HG03064 (cell line): ENCODE data around the gene SEMA4D.
"Not testable (repeated sequence)": the region's sequence is repeated elsewhere in the genome, so short reads cannot be mapped to it uniquely, and the experiment has no call there.

Source experiments
- ATAC-seq: cut with Tn5 transposase; IDR thresholded peaks from one replicate; pipeline ENCODE4 v1.9.1; 2021; ENCODE audit warnings: low read depth; ENCODE audit not compliant: unreplicated experiment

Gene SEMA4D

DNA sequence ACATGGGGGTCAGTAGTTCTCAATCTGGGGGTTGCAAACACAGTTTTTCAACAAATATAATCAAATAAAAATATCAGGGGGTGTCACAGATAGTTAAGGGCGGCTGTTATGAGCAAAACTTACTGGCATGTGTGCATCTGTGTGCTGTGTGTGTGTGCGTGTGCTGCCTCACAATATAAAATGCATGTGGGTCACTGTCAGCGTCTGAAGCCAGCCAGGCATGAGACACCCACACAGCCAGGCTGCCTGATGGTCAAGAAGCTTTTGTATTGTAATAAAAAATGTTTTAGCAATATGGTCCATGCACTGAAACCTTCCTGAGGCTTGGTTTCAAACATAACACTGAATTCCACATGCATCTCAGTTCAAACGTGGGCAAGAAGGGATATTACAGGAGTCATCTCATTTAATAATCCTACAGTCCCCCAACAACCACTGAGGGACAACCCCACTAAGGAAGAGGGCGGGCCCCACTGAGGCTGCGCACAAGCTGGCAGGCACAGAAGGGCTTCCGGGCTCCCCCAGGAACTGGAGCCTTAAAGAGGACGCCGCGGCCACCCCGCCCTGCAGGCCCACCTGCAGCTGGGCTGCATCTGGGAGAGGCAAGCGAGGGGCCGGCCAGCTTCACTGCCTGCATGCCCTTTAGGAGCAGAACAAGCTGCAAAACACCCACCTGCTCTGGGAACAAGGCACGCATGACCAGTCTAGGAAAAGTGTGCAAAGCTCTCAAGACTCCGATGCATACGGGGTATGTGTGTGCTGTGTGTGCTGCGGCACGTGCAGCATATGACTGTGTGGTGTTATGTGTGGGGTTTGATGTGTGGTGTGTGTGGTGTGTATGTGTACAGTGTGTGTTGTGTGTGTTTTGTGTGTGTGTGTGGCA lies 14.1 kb downstream of the SEMA4D start:
- ATAC-seq, result peak; percentile 69

DNA sequence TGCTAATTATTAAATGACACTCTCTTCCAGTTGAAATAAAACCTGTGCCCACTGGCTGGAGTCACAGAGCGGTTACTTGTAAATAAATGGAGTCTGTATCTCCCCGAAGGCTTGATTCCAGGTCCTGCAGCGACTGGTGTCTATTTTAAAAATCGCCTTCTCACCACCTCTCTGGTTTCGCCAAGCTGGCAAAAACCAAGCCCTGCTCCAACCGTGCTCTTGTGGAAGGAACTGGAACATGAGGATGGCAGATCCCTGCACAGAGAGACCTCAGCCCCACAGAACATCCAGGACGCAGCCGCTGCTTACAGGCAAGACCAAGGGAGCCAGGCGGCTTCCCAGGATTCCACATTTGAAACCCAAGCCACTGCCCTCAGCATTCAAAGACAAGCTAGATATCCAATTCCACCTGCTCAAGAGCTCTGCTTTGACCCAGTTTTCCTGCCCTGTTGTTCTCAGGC lies 15.0 kb downstream of the SEMA4D start:
- no peak for ATAC-seq

- no peak for ATAC-seq
Observed at GRCh38 chr9:89482056-89482851, 15.7 kb downstream of the SEMA4D start.

DNA sequence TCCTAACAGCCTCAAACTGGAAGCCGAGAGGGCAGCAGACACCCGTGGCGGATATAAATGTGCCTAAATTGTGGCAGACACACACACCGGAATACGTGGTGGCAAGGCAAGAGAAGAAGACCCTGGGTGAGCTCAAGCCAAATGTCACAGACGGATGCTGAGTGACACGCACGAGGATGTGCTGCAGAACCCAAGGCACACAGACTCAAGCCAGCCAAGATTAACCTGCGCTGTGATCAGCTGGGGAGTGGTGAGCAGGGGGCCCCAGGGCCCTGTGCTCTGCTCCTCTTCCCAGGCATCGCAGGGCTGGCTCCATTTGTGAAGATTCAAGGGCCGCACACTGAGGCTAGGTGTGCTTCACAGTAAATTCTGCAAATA lies 16.4 kb downstream of the SEMA4D start:
- ATAC-seq, result no peak

DNA sequence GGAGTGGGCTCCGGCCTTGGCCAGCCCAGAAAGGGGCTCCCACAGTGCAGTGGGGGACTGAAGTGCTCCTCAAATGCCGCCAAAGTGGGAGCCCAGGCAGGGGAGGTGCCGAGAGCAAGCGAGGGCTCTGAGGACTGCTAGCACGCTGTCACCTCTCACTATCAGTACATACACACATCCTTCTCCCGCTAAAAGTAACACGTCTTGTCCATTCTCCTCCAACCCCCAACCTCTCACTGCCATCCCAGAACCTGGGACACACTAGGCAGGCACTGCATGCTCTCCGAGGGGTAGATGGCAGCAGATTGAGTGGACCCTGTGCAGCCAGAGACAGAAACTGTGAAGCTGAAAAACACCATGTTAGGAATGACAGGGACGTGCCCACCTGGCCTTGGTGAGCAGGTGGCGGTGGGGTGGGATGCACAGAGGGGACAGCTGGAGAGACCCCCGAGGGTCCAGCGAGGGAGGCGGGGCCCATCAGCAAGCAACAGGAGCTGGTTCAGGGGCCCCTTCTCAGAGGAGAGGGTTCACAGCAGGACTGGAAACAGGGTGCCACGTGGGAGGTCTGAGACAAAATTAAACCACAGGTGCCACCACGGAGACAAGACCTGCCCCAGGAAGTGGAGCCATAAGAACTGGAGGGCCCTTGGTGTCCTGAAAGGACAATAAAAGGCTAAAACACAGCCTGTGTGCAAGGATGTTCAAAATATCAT lies 16.9 kb downstream of the SEMA4D start:
- no peak for ATAC-seq

DNA sequence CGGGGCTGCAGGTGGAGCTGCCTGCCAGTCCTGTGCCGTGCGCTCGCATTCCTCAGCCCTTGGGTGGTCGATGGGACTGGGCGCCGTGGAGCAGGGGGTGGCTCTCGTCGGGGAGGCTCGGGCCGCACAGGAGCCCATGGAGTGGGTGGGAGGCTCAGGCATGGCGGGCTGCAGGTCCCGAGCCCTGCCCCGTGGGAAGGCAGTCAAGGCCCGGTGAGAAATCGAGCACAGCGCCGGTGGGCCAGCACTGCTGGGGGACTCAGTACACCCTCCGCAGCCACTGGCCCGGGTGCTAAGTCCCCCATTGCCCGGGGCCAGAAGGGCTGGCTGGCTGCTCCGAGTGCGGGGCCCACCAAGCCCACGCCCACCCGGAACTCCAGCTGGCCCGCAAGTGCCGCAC lies 17.5 kb downstream of the SEMA4D start:
- not testable (repeated sequence) for ATAC-seq

- ATAC-seq, result not testable (repeated sequence)
Observed at GRCh38 chr9:89479669-89480011, 18.3 kb downstream of the SEMA4D start.

- ATAC-seq, result no peak
Observed at GRCh38 chr9:89478821-89479668, 18.9 kb downstream of the SEMA4D start.

DNA sequence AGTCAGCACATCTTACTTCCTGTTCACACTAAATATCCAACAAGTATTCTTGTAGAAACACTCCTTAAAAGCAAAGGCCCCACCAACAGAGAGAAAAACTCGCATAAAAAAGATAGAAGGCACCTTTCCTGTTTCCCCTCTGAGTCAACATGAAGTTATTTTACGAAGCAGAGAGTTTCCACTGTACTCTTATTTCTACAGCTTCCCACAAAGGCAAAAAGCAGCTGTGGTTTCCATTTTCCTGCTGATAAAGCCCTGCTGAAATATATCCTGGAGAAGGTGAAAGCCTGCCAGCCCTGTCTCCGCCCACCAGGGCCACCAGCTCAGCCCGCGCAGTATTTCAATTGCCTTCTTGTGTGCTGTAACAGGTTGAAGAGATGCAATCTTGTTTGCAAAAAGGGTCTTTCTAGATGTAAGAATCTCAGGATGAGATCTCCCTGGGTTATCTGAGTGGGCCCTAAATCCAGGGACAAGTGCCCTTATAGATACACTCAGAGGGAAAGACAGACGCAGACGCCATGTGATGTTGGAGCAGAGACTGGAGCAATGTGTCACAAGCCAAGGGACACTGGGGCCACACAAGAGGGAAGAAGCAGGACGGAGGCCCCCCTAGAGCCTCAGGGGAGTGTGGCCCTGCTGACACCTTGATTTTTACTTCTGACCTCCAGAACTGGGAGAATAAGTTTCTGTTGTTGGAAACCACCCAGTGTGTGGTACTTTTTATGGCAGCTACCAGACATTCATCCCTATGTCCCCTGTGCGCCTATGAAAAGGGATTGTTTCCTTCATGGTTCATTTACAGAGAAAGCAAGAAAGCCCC lies 19.9 kb downstream of the SEMA4D start:
- no peak for ATAC-seq

- ATAC-seq, result no peak
Observed at GRCh38 chr9:89477384-89477783, 20.5 kb downstream of the SEMA4D start.

GRCh38 chr9:89476546-89476945 lies 21.4 kb downstream of the SEMA4D start:
- ATAC-seq, result no peak

- no peak for ATAC-seq
Observed at GRCh38 chr9:89475891-89476440, 21.9 kb downstream of the SEMA4D start.

DNA sequence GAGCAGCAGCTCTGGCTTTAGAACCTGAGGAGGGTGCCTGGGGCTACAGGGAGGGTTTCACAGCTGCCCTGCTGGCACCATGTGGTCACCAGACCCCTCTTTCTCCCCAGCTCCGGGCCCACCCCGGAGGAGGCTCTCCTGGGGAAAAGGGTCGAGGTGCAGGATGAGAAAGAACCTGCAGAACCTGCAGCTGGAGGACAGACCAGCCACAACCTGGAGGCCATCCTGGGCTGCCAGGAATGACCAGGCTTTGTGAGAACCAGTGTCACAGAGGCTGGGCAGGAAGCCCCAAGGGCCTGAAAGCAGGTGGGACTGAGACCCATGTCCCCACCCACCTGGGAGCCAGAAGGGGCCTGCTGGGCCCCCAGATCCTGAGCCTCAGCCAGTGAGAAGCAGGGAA lies 23.0 kb downstream of the SEMA4D start:
- no peak for ATAC-seq

DNA sequence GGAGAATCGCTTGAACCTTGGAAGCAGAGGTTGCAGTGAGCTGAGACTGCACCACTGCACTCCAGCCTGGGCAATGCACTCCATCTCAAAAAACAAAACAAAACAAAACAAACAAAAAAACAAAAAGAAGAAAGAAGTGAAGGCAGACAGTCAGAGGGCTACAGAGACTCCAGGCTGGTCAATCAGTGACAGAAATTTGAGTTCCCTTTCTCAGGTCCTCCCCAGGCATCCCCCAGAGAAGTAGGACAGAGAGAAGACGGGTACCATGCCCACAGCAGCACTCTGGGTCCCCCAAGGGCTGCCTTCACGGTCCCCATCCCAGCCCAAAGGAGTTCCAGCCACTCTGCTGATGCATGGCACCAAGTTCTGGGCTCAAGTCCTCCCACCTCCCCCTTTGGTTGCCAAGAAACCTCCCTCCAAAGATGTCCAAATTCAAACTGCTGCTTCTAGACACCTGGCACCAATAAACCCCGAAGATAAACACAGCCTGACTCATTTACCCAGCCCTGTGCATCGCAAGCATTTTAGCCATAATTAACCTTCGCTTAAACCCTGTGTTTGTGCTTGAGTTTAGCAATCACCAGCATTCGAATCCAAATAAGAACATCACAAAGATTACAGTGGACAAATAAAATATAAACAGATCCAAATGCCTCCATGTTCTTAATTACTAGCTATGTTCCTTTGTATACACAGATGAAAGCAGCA lies 24.0 kb downstream of the SEMA4D start:
- no peak for ATAC-seq

GRCh38 chr9:89471796-89472320 lies 26.1 kb downstream of the SEMA4D start:
- ATAC-seq, result not testable (repeated sequence)

DNA sequence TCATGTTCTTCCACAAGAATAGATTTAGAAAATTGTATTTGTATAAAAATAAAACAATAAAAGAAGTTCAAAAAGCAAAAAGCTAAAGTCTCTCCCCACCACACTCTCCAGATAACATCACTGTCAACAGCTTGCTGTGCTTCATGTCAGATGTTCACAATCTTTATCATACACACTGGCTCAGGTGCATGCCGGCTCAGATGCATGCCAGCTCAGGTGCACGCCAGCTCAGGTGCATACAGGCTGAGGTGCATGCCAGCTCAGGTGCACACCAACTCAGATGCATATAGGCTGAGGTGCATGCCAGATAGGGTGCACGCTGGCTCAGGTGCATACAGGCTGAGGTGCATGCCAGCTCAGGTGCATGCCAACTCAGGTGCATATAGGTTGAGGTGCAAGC lies 26.5 kb downstream of the SEMA4D start:
- ATAC-seq, result no peak

DNA sequence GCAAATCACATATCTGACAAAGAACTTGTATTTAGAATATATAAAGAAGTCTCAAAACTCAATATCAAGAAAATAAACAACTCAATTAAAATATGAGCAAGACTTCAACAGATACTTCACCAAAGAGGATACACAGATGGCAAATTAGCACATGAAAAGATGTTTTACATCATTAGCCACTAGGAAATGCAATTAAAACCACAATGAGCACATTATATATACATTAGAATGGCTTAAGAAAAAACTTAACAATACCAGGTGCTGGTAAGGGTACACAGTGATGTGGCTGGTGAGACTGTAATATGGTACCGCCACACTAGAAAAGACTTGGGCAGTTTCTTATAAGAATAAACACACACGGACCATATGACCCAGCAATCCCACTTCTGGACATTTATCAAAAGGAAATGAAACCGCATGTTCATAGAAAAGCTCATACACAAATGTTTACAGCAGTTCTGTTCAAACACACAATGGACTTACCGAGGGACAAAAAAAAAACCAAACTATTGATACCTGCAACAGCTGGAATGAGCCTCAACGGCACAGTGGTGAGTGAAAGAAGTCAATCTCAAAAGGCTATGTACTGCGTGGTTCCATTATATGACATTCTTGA lies 27.6 kb downstream of the SEMA4D start:
- no peak for ATAC-seq

DNA sequence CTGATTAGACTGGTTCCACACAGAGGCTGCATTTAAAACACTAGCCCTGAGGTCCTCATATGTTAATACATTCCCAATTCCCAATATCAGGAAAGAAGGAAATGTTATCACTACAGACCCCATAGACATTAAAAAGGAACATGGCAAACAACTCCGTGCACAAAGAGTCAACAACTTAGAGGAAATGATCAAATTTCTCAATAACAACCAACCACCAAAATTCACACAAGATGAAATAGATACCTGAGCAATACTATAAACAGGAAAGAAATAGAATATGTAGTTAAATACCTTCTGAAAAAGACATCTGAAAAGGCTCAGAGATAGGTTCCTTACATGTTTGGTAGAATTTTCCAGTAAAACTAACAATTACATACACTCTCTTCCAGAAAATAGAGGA lies 28.9 kb downstream of the SEMA4D start:
- ATAC-seq, result no peak
